Epithelial cell of prostate (primary cell): ENCODE data around the gene LRBA.
"Not testable (repeated sequence)": the region's sequence is repeated elsewhere in the genome, so short reads cannot be mapped to it uniquely, and the experiment has no call there.

Source experiments
- DNase-seq: peaks from one replicate; pipeline ENCODE4 v3.0.0-alpha.2; 2011; ENCODE audit warnings: low read depth, low spot score
- H3K27ac ChIP-seq: fragments of 450-650 bp; 2 replicates; pipeline ENCODE4 v1.5.1; 2017; ENCODE audit warnings: mild to moderate bottlenecking

LRBA gene

GRCh38 chr4:150948710-150949109 lies 66.4 kb downstream of the LRBA start:
- no peak for DNase-seq
- no peak overlapping the region for H3K27ac ChIP-seq

DNA sequence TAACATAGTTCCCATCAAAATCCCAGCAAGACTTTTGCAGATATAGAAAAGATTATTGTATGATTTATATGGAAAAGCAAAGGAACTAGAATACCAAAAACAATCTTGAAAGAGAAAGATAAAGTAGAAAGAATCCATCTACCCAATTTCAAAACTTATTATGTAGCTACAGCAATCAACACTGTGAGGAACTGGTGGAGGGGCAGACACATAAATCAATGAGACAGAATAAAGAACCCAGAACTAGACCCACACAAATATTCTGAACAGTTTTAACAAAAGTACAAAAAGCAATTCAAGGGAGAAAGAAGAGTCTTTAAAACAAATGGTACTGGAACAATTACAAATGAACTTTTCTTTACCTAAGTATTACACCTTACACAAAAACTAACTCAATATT lies 67.0 kb downstream of the LRBA start:
- no peak overlapping the region for H3K27ac ChIP-seq
- DNase-seq: no peak

GRCh38 chr4:150944660-150945059 lies 70.4 kb downstream of the LRBA start:
- no peak overlapping the region for H3K27ac ChIP-seq
- DNase-seq: no peak

DNA sequence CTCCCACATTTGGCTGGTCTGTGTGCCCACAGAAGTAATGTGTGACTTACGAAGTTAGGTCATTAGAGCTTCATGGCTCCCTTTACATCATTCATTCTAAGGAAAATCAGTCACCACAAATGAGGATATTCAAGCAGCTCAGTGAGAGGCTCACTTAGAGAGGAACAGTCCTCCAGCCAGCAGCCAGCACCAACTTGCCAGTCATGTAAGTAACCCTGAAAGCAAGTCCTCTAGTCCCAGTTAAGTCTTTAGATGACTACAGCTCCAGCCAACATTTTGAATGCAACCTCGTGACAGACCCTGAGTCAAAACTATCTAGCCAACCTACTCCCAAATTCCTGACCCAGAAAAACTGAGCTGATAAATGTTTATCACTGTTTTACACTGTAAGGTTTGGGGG lies 71.3 kb downstream of the LRBA start:
- H3K27ac ChIP-seq: peak overlapping the region; percentile 0
- no peak for DNase-seq

DNA sequence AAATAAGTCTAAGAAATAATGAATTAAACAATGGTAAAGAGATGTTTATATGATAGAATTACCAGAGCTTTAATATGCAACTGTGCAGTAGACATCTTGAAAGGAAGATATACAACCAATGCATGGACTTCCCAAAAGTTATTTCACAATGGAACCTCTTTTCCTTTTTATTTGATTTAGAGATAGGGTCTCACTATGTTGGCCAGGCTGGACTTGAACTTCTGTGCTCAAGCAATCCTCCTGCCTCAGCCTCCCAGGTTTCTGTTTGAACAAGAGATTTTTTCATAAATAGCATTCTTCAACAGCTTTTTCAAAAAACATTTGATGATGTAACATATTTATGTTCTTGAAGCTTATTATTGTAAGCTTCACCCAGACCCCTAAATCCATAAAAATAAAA lies 72.0 kb downstream of the LRBA start:
- no peak overlapping the region for H3K27ac ChIP-seq
- no peak for DNase-seq

DNA sequence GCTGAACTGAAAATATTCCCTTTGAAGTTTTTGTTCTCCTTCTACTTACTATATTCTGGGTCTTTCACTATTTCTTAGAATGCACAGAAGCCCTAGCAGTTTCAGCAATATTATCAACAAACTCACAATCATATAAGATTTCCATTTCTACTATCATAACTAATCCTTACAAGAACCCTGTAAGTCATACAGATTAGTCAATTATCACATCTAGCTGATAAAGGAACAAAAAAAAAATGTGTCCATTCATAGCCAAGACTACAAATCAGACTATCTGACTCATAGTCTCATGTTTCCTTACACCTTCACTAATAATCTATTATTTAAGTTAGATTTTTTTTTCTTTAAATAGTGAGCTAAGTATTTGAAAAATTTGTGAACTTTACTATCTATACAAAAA lies 72.5 kb downstream of the LRBA start:
- no peak overlapping the region for H3K27ac ChIP-seq
- DNase-seq: no peak

DNA sequence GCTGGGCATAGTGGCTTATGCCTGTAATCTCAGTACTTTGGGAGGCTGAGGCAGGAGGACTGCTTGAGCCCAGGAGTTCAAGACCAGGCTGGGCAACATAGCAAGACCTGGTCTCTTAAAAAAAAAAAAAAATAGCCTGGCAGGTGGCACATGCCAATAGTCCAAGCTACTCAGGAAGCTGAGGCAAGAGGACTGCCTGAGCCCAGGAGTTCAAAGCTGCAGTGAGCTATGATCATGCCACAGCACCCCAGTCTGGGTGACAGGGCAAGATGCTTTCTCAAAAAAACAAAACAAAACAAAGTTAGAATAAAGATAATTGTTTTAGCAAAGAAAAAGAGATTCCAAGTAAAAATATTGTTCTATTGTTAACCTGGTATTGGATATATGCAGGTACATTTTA lies 75.0 kb downstream of the LRBA start:
- DNase-seq: no peak

GRCh38 chr4:150939530-150939929 lies 75.6 kb downstream of the LRBA start:
- DNase-seq: no peak
- no peak overlapping the region for H3K27ac ChIP-seq

More for the DNA sequence above, 75.0 kb downstream of the LRBA start:
- no peak overlapping the region for H3K27ac ChIP-seq

DNA sequence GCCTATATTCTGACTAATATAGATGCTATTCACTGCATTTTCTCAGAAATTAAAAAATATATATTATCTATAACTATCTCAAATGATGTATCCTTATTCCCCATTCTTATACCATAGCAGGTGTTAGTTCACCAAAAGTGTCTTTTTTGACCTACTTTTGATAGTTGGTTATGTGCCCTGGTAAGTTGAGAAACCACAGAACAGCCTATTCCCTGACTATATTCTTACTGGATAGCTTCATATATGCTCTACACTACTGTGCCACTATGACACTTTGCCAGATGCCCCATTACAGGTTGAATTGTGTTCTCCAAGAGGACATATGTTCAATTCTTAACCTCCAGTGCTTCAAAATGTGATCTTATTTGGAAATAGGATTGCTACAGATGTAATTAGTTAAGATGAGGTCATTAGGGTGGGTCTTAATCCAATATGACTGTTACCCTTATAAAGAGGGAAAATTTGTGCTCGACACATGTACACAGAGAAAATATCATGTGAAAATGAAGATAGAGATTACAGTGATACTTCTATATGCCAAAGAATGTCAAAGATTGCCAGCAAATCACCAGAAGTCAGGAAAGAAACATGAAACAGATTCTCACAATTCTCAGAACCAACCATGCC lies 76.1 kb downstream of the LRBA start:
- H3K27ac ChIP-seq: no peak overlapping the region
- DNase-seq: no peak

GRCh38 chr4:150938417-150938816 lies 76.7 kb downstream of the LRBA start:
- H3K27ac ChIP-seq: peak overlapping the region; percentile 2
- no peak for DNase-seq

DNA sequence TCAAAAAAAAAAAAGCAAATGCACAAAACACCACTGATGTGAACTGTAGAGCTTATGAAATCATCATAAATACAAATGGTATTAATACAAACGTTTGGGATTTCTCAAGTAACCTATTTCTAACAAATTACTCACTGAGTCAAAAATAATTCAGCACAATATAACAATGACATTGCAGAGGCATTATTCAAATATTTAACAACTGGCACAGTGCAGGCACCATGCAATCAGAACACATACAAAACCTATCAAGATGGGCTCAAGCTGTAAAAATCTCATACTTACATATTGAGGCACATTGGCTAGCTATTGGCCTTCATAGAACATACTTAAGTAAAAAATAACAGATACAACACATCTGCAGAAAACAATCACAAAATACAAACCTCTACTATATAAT lies 81.1 kb downstream of the LRBA start:
- no peak overlapping the region for H3K27ac ChIP-seq
- no peak for DNase-seq

GRCh38 chr4:150931796-150932195 lies 83.3 kb downstream of the LRBA start:
- DNase-seq: no peak
- H3K27ac ChIP-seq: no peak overlapping the region

- H3K27ac ChIP-seq: no peak overlapping the region
- DNase-seq: no peak
Measured at GRCh38 chr4:150931005-150931404, 84.1 kb downstream of the LRBA start.

DNA sequence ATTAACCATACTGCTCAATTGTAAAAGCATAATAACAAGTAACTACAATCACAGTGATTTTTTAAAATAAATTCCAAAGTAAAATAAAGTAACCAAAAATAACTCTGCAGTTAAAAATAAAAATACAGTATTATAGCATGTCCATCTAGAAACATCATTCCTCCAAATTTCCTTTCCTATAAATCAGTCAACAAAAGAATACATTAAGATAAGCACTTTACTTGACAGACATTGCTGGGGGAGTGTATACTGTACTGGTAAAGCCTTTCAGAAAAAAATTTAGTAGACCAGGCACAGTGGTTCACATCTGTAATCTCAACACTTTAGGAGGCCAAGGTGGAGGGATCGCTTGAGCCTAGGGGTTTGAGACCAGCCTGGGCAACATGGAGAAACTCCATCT lies 91.1 kb downstream of the LRBA start:
- H3K27ac ChIP-seq: no peak overlapping the region
- no peak for DNase-seq

- not testable (repeated sequence) for H3K27ac ChIP-seq, DNase-seq
Measured at GRCh38 chr4:150921486-150921885, 93.6 kb downstream of the LRBA start.

DNA sequence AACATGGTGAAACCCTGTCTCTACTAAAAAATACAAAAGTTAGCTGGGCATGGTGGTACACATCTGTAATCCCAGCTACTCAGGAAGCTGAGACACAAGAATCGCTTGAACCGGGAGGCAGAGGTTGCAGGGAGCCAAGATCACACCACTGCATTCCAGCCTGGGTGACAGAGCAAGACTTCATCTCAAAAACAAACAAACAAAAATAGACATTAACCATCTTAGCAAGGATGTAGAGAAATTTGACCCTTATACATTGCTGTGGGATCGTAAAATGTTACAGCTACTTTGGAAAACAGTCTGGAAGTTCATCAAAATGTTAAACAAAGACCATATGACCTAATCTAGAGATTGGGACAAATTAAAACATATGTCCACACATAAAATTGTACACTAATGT lies 96.5 kb downstream of the LRBA start:
- H3K27ac ChIP-seq, DNase-seq: not testable (repeated sequence)

DNA sequence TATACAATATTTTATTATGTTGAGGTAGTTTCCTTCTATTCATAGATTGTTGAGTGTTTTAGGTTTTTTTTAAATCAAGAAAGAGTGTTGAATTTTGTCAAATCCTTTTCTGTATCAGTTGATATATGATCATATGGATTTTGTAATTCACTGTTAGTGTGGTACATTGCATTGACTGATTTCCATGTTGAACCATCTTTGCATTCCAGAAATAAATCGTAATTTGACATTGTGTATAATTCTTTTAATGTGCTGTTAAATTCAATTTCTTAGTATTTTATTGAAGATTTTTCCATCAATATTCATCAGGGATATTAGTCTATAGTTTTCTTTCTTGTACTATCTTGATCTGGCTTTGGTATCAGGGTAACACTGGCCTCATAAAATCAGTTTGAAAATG lies 103.8 kb downstream of the LRBA start:
- no peak for DNase-seq
- H3K27ac ChIP-seq: no peak overlapping the region

- no peak for DNase-seq
- H3K27ac ChIP-seq: no peak overlapping the region
Measured at GRCh38 chr4:150909116-150909515, 106.0 kb downstream of the LRBA start.

- no peak for DNase-seq
- H3K27ac ChIP-seq: no peak overlapping the region
Measured at GRCh38 chr4:150906987-150907633, 108.0 kb downstream of the LRBA start.

DNA sequence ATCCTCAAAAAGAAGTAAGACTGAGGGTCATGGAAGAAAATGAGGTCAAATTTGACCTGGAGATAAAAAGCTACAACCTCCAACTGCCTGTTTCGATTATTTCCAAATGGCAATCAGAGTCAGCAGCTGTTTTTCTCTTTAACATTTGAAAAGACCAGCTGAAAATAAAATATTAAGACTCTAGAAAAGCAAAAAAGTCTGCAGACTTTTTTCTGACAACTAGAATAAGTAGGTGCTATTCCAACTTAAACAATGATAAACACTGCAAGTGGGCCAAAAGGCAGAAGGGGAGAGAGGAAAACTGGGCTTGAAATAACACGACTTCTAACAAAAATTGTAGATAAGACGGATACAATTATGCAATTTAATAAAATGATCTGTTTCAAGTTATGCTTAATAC lies 110.4 kb downstream of the LRBA start:
- no peak for DNase-seq
- H3K27ac ChIP-seq: no peak overlapping the region

DNA sequence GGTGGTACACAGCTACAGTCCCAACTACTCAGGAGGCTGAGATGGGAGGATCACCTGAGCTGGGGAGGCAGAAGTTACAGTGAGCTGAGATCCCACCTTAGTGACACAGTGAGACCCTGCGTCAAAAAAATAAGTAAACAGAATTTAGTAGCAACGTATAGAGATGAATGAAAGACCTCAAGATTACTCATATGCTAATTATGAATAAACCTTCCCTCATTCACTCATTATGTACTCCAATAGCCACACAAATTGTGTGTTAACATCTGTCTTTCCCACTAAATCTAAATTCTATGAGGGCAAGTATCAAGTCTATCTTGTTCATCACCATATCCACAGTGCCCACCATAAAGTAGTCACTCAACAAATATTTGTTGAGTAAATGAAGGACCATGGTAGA lies 111.5 kb downstream of the LRBA start:
- no peak overlapping the region for H3K27ac ChIP-seq
- no peak for DNase-seq

GRCh38 chr4:150896497-150896896 lies 118.6 kb downstream of the LRBA start:
- H3K27ac ChIP-seq: no peak overlapping the region

More at GRCh38 chr4:150896497-150896896, 118.6 kb downstream of the LRBA start:
- DNase-seq: no peak
